Activated CD8-positive, alpha-beta T cell treated with anti-CD3 and anti-CD28 coated beads, Interleukin-2, amount 10 ng/mL, durations not matched to agents 7 days and 5 days (primary cell): ENCODE measurements around the gene SETD5. TPM values are rescaled to one million over a fixed set of nuclear protein-coding genes. Genes with fewer than 3 reads are reported as not detected.
A peak's percentile ranks its signal among the peaks of the same experiment; 100 is the strongest.

Source experiments
- ATAC-seq: fragments of 150-1000 bp; cut with Tn5 transposase; one replicate; pipeline ENCODE4 v1.10.0; 2021; ENCODE audit warnings: moderate library complexity
- CTCF ChIA-PET: fragments of 350-600 bp; sonication (Branson Sonifier 250); formaldehyde crosslinking; loops from one replicate; lab custom pipeline; 2021; ENCODE audit warnings: antibody characterized with exemption; lab: Charles Lee
- POLR2A ChIA-PET: fragments of 350-600 bp; sonication (Branson Sonifier 250); formaldehyde crosslinking; loops from one replicate; lab custom pipeline; 2021; ENCODE audit warnings: antibody characterized with exemption; lab: Charles Lee
- DNase-seq: peaks from one replicate; pipeline ENCODE4 v3.0.0-alpha.2; 2020
- H3K27ac Mint-ChIP-seq: one replicate; pipeline ENCODE4 v1.8.0; 2021; ENCODE audit warnings: mild to moderate bottlenecking, mixed read lengths
- H3K27me3 Mint-ChIP-seq: one replicate; pipeline ENCODE4 v1.8.0; 2021; ENCODE audit warnings: low read depth, mixed read lengths
- H3K36me3 Mint-ChIP-seq: one replicate; pipeline ENCODE4 v1.8.0; 2021; ENCODE audit warnings: low read depth, mixed read lengths
- H3K4me1 Mint-ChIP-seq: one replicate; pipeline ENCODE4 v1.8.0; 2021; ENCODE audit warnings: low read depth, mixed read lengths
- H3K4me3 Mint-ChIP-seq: one replicate; pipeline ENCODE4 v1.8.0; 2021; ENCODE audit warnings: mild to moderate bottlenecking, mixed read lengths
- H3K9me3 Mint-ChIP-seq: one replicate; pipeline ENCODE4 v1.8.0; 2022; ENCODE audit warnings: mixed read lengths; ENCODE audit not compliant: insufficient read depth
- total RNA-seq, 2 experiments: library from RNA; stranded (reverse); gene quantifications; one replicate each; pipeline ENCODE4 v1.2.3, GENCODE V29; 2021

The SETD5 gene, protein sequence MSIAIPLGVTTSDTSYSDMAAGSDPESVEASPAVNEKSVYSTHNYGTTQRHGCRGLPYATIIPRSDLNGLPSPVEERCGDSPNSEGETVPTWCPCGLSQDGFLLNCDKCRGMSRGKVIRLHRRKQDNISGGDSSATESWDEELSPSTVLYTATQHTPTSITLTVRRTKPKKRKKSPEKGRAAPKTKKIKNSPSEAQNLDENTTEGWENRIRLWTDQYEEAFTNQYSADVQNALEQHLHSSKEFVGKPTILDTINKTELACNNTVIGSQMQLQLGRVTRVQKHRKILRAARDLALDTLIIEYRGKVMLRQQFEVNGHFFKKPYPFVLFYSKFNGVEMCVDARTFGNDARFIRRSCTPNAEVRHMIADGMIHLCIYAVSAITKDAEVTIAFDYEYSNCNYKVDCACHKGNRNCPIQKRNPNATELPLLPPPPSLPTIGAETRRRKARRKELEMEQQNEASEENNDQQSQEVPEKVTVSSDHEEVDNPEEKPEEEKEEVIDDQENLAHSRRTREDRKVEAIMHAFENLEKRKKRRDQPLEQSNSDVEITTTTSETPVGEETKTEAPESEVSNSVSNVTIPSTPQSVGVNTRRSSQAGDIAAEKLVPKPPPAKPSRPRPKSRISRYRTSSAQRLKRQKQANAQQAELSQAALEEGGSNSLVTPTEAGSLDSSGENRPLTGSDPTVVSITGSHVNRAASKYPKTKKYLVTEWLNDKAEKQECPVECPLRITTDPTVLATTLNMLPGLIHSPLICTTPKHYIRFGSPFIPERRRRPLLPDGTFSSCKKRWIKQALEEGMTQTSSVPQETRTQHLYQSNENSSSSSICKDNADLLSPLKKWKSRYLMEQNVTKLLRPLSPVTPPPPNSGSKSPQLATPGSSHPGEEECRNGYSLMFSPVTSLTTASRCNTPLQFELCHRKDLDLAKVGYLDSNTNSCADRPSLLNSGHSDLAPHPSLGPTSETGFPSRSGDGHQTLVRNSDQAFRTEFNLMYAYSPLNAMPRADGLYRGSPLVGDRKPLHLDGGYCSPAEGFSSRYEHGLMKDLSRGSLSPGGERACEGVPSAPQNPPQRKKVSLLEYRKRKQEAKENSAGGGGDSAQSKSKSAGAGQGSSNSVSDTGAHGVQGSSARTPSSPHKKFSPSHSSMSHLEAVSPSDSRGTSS (N-terminal part only)
- total RNA-seq: 100 to 1,000 TPM; 122 to 126 TPM

DNA sequence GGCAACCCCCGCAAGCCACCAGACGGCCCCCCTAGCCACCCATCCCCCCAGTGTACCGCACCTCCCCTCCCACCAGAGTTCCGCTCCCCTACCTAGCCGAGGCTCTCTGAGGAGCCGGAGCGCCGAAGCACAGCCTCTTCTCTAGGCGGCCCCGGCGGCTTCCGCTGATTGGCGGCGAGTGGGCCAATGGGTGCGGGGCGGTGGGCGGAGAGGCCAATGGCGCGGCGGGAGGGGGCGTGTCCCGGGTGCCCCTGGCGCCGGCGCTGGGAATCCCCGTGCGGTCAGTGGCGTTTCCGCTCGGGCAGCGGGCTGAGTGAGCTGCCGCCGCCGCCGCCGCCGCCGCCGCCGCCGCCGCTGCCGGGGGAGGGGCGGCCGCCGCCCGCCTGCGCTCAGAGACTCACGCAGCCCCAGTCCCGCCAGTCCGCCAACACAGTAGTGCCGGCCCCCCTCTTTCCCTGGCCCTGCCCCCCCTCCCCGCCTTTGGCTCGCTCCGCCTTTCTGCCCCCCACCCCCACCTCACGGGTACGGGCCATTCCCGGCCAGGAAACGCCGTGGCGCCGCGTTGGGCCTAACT, at the start of gene SETD5:
Gene SETD5 (plus strand): TSS at position 284 of the 574 bp plus-strand sequence. CDS start 31,324 bp downstream, outside the sequence.
- DNase-seq (peak; percentile 99), ATAC-seq (peak; percentile 66)
- peak within 1 kb of the TSS; percentile 99 for H3K27ac Mint-ChIP-seq
- peaks cover 68% of the 10 kb centered on the region for H3K4me1 Mint-ChIP-seq
- no peaks in the 10 kb centered on the region for H3K9me3 Mint-ChIP-seq
- peak within 1 kb of the TSS; percentile 98 for H3K4me3 Mint-ChIP-seq
- peaks cover 48% of the 10 kb centered on the region for H3K36me3 Mint-ChIP-seq
- POLR2A ChIA-PET: interaction anchor here (0.6 to 6.8 kb wide), 17 partner anchors 7 to 407 kb away, joined by 3 to 89 read pairs (median 11); partner anchors contain the start of genes BRPF1 and THUMPD3
- CTCF ChIA-PET: interaction anchor here (1.2 to 5.1 kb wide), 3 partner anchors 27 to 44 kb away, joined by 4 to 24 read pairs (median 5); partner anchors contain the start of gene THUMPD3
- no peaks in the 10 kb centered on the region for H3K27me3 Mint-ChIP-seq

DNA sequence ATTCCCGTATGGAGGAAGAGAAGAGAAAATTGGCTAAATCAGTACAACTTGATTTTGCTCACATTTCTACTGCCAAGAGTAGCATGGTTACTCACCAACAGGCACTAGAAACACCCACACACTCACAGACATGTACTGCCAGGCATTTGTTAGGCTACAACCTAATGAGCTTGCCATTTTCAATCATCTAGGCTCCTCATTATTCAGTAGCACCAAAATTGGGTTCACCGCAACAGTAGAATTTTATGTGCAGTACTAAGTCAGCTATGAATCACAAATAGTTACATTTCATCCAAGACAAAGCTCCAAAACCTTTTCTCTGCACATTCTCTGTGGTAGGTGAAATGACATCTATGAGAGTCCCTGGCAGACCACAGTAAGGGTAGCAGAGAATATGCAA, 49.5 kb upstream of the SETD5 start:
- DNase-seq (no peak), ATAC-seq (no peak)
- ChIA-PET CTCF (interaction anchor here (1.7 kb wide), 1 partner anchor 45 kb away, joined by 3 read pairs; no protein-coding TSS in a partner anchor), POLR2A (no interaction called here)
- H3K36me3 Mint-ChIP-seq: no peaks in the 10 kb centered on the region
- H3K4me1 Mint-ChIP-seq: peaks cover 7% of the 10 kb centered on the region
- H3K27ac Mint-ChIP-seq: no peak overlapping the region
- no peak overlapping the region for H3K4me3 Mint-ChIP-seq
- H3K9me3 Mint-ChIP-seq: no peaks in the 10 kb centered on the region
- H3K27me3 Mint-ChIP-seq: no peaks in the 10 kb centered on the region

DNA sequence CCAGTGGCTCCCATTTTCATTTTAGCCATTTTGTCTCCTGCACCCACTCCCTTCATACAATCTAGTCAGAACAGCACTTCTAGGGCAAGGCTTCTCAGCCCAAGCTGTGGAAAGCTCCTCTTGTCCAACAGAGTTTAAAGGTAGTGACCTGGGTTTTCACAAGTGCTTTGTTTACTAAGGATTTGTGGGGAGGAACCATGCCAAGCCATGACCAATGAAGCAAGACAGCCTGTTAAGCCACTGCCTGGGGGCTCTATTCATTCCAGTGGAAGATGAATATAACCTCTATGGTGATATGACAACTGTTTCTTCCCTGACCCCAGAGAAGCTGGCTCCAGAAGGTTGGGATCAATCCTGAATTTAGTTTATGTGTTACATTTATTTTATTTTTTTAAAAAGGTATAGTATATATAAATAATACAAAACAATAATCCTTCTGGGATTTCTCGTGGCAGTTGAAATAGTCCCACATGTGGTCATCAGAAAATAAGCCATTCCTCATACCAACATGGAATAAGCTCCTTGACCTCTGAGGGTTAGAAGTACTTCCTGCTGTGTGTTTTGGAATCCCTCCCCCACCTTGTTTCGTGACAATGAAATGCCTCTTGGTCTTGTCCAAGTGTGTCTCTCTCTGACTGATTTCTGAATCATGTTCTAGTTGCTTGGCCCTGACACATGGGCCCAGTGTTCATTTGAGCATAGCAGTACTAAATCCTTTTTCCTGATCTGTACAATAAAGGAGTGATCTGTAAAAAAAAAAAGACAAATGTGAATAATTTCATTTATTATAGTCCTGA, 47.9 kb upstream of the SETD5 start:
- Mint-ChIP-seq H3K4me3 (no peak overlapping the region), H3K4me1 (peaks cover 13% of the 10 kb centered on the region), H3K27ac (no peak overlapping the region), H3K9me3 (no peaks in the 10 kb centered on the region), H3K36me3 (no peaks in the 10 kb centered on the region), H3K27me3 (no peaks in the 10 kb centered on the region)
- ChIA-PET CTCF (no interaction called here), POLR2A (interaction anchor here (0.9 kb wide), 1 partner anchor 14 kb away, joined by 3 read pairs; the partner anchor contains the start of gene THUMPD3)
- ATAC-seq: no peak
- no peak for DNase-seq

DNA sequence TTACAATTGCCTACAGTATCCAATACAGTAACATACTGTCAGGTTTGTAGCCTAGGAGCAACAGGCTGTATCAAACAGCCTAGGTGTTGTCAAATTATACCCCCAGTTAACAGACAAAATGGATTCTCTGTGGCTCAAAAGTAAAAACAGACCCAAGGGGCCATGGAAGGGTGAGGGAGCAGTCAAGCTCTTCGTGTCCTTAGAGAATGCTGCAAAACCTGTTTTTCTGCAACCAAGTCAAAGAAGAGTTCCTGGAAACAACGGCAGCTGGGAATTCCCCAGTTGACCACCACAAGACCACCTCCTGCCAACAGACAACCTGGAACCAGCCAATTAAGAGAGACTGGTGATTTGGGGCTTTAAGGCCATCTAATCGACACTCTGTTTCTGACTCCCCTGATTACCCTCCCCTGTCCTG, 45.7 kb upstream of the SETD5 start:
- Mint-ChIP-seq H3K36me3 (no peaks in the 10 kb centered on the region), H3K4me3 (no peak overlapping the region), H3K4me1 (peaks cover 22% of the 10 kb centered on the region), H3K27me3 (no peaks in the 10 kb centered on the region), H3K27ac (no peak overlapping the region), H3K9me3 (no peaks in the 10 kb centered on the region)
- CTCF ChIA-PET: interaction anchor here (1.0 to 3.9 kb wide), 9 partner anchors 11 to 380 kb away, joined by 3 to 45 read pairs (median 5); partner anchors contain the start of gene THUMPD3
- DNase-seq (no peak), ATAC-seq (no peak)
- POLR2A ChIA-PET: no interaction called here

DNA sequence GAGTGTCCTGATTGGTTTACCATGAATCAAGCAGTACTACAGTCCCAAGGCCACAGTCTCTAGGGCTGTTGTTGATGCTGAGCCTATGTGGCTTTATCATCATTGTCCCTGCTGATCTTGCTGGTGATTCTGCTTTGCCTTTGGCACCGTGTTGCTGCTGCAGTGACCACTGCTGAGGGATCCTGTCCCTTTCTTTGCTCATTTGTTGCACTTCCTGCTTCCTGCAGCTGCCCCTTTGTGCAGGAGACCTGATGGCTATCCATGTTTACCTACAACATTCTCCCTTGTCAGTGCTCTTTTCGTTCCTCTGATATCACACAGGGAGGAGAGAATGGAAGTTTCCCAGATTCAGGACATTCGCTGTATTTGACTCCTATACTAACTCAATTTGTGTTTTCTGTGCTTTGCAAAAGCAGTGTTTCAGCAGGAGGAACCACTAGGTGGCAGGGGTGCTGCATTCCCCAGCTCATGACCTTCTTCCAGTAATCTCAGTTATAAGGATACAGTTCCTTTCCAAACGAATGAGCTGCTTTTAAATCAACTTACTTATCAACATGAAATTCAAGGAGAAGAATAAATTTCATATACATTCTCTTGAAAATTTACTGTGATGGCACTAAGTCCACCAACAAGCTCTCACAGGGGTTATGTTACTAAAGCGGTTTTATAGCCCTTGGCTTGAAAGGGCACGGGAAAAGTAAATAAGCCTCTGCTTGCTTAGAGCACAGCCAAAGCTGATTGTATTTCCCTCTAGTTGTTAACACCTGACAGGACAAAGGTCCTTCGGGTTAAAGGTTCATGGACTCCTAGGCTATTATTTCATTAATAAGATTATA, 44.3 kb upstream of the SETD5 start:
- Mint-ChIP-seq H3K4me1 (peaks cover 22% of the 10 kb centered on the region), H3K36me3 (no peaks in the 10 kb centered on the region), H3K4me3 (no peak overlapping the region), H3K27me3 (no peaks in the 10 kb centered on the region), H3K27ac (peak overlapping the region; percentile 43), H3K9me3 (no peaks in the 10 kb centered on the region)
- ATAC-seq (peak; percentile 81), DNase-seq (peak; percentile 73)
- ChIA-PET POLR2A (interaction anchor here (0.5 to 2.6 kb wide), 5 partner anchors 10 to 46 kb away, joined by 3 to 20 read pairs (median 4); partner anchors contain the start of genes SETD5 and THUMPD3), CTCF (interaction anchor here (0.6 to 3.9 kb wide), 48 partner anchors 9 to 578 kb away, joined by 3 to 45 read pairs (median 4); partner anchors contain the start of genes ARPC4, MTMR14, RAD18 and SETD5)

DNA sequence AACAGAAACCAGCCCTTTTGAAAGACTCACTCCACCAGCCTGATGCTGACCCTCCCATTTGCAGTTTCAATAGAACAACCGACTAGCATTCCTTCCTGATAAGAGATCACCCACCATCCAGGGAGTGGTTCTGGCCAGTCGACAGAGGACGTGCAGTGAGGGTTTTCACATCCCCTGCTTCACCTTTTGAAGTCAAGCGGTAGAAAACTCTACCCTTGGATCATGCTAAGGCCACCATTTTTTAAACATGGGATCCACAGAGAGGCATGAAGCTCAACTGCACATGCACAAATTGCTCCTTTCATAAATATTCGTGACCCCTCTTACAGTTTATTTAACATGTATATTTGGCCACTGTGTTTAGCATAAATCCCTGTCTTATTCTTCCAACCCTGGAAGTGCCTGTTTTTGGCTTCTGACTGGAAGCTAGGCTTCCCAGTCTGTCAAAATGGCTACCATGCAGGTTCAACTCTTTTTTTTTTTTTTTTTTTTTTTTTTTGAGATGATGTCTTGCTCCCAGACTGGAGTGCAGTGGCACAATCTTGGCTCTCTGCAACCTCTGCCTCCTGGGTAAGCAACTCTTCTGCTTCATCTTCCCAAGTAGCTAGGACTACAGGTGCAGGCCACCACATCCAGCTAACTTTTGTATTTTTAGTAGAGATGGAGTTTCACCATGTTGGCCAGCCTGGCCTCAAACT, 35.6 kb upstream of the SETD5 start:
- Mint-ChIP-seq H3K4me3 (peak overlapping the region; percentile 5), H3K36me3 (peaks cover 24% of the 10 kb centered on the region), H3K27me3 (no peaks in the 10 kb centered on the region), H3K27ac (peak overlapping the region; percentile 99), H3K4me1 (peaks cover 35% of the 10 kb centered on the region), H3K9me3 (no peaks in the 10 kb centered on the region)
- ChIA-PET POLR2A (interaction anchor here (0.6 to 3.8 kb wide), 11 partner anchors 8 to 572 kb away, joined by 3 to 89 read pairs (median 7); partner anchors contain the start of genes BRPF1, CRELD1, OGG1 and RAD18), CTCF (interaction anchor here (0.8 to 3.8 kb wide), 5 partner anchors 9 to 365 kb away, joined by 3 to 45 read pairs (median 7); no protein-coding TSS in a partner anchor)
- DNase-seq: no peak
- ATAC-seq: no peak

DNA sequence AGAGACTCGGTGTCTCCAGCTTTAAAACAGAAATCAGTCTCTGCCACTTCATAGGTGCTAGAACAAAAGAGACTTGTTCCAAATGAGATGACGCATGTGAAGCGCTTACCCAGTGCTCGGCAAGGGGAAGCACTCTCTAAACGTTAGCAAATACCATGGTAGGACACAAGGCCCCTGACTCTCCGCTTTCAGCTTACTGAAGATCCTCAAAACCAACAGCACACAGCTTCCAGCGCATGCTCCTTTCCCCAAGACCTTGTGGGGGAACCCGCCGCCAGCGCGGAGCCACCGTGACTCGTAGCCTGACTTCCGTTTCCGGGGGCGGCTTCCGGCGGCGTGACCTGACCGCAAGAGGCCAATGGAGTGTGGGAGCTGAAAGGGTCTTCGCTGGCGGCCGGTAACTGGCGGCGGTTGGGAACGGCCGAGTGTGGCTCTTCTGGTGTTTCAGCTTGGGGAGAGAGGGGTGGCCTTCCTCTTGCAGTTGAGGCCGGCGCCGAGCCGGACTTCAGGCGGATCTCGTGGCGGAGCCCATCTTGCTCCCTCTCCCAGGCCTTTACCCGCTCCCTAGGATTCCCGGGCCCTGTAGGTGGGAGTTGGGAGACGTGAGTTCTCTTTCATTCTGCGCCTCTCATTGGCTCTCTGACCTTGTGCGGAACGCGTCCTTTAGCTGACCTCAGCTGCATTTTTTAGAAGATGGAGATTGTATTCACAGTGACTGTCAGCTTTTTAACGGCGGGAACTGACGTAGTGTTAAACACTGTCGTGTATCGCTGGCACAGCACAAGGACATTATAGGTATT, 34.5 kb upstream of the SETD5 start, which contains the start of gene THUMPD3:
Gene THUMPD3 (plus strand): TSS at position 324 of the 800 bp plus-strand sequence. CDS start 2,015 bp downstream, outside the sequence.
- H3K4me1 Mint-ChIP-seq: peaks cover 35% of the 10 kb centered on the region
- peak; percentile 96 for ATAC-seq

DNA sequence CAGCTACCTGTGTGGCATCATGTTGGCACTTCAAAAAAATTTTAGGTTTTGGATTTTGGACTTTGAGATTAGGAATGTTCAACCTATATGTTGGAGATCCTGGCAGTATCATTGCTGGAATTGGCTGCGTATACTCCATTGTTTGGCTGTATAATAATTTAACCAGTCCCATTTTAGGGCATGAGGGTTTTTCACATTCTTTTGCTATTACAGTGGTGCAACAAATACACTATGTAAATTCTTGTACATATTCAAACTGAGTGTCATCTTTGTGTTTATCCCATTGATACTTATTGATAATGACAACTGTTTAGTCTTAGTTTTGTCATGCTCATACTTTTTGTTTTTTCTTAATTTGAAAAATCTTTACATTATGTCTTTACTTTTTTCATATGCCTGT, 27.9 kb upstream of the SETD5 start:
- DNase-seq: no peak
- Mint-ChIP-seq H3K9me3 (no peaks in the 10 kb centered on the region), H3K36me3 (peaks cover 64% of the 10 kb centered on the region), H3K4me3 (no peak overlapping the region), H3K27me3 (no peaks in the 10 kb centered on the region), H3K4me1 (peaks cover 37% of the 10 kb centered on the region), H3K27ac (no peak overlapping the region)
- CTCF ChIA-PET: no interaction called here
- no peak for ATAC-seq
- POLR2A ChIA-PET: no interaction called here

More for the DNA sequence above, 34.5 kb upstream of the SETD5 start, which contains the start of gene THUMPD3:
- CTCF ChIA-PET: interaction anchor here (0.7 to 3.8 kb wide), 14 partner anchors 10 to 375 kb away, joined by 3 to 45 read pairs (median 4); no protein-coding TSS in a partner anchor
- POLR2A ChIA-PET: interaction anchor here (0.6 to 3.8 kb wide), 21 partner anchors 9 to 570 kb away, joined by 3 to 89 read pairs (median 6); partner anchors contain the start of genes BRPF1, CRELD1, OGG1 and RAD18
- H3K27me3 Mint-ChIP-seq: no peaks in the 10 kb centered on the region
- peak within 1 kb of the TSS; percentile 99 for H3K27ac Mint-ChIP-seq
- no peaks in the 10 kb centered on the region for H3K9me3 Mint-ChIP-seq
- peak within 1 kb of the TSS; percentile 95 for H3K4me3 Mint-ChIP-seq
- peaks cover 25% of the 10 kb centered on the region for H3K36me3 Mint-ChIP-seq
- peak; percentile 95 for DNase-seq
